HG02623 (cell line): ENCODE results near the gene CGB1.
"Not testable (repeated sequence)": the region's sequence is repeated elsewhere in the genome, so short reads cannot be mapped to it uniquely, and the experiment has no call there.

Experiments used
- ATAC-seq: cut with Tn5 transposase; IDR thresholded peaks from one replicate; pipeline ENCODE4 v1.9.1; 2021; ENCODE audit warnings: moderate library complexity; ENCODE audit not compliant: unreplicated experiment

CGB1 gene

DNA sequence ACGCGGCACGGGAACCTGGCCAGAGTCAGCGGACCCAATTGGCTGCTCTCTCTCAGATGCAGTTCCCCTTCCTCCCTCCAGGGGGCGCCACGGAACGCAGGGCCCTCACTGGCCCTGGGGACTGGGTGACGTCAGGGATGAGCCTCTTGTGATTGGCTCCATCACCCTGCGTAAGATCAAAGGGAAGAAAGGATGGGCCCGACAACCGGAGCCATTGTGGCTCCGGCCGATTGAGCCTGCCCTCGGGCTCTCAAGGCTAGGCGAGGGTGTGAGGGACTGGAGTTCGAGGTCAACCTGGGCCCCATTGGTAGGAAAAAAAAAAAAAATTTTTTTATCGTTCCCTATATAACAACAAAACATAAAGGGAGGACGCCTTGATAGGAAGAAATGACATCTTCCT lies at the start of gene CGB1:
Gene CGB1 (minus strand): TSS at position 81 of the 400 bp plus-strand sequence. CDS start 184 bp downstream, outside the sequence.
- not testable (repeated sequence) for ATAC-seq

- no peak for ATAC-seq
These were observed 49.6 kb upstream of the CGB1 start for GRCh38 chr19:49086296-49086695.

GRCh38 chr19:49085868-49086232 lies 49.2 kb upstream of the CGB1 start:
- no peak for ATAC-seq

GRCh38 chr19:49085020-49085867 lies 48.5 kb upstream of the CGB1 start, which contains the start of gene SNRNP70:
TSS of gene SNRNP70 (plus strand) at chr19:49085451. CDS start at chr19:49086415, 964 bp downstream.
- ATAC-seq: peak; percentile 93

DNA sequence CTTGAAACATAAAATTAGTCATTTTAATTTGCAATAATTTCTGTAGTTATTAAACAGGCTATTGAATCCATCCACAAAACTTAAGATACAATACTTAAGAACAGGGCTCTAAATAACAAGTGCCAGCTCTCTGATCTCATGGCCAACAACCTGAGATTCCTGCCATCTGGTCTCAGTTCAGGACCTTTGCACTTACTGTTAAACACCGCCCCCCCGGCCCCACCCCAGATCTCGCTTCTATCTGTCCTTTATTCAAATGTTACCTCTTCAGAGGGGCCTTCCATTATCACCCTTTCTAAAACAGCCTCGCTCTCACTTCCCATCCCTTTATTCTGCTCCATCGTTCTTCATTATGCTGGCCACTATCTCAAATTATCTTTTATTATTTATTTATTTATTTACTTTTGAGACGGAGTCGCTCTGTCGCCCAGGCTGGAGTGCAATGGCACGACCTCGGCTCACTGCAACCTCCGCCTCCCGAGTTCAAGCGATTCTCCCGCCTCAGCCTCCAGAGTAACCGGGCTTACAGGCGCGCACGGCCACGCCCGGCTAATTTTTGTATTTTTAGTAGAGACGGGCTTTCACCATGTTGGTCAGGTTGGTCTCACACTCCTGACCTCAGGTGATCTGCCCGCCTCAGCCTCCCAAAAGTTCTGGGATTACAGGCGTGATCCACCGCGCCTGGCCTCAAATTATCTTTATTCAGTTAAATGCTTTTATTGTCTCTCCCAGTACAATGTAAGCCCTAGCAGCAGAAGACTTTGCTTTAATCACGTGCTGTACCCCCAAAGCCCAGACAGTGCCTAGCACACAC lies 47.7 kb upstream of the CGB1 start:
- ATAC-seq: no peak

- no peak for ATAC-seq
These were observed 44.6 kb upstream of the CGB1 start for GRCh38 chr19:49081273-49081672.

GRCh38 chr19:49080392-49080791 lies 43.7 kb upstream of the CGB1 start:
- ATAC-seq: no peak

DNA sequence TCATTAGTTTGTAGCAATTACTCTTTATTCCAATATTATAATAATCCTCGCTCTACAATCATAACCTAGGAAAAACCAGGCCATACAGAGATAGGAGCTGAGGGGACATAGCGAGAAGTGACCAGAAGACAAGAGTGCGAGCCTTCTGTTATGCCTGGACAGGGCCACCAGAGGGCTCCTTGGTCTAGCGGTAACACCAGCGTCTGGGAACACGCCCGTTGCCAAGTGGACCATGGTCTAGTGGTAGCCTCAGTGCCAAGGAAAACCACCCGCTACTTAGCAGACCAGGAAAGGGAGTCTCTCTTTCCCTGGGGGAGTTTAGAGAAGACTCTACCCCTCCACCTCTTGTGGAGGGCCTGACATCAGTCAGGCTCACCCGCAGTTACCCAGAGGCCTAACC lies 38.2 kb upstream of the CGB1 start:
- ATAC-seq: not testable (repeated sequence)

DNA sequence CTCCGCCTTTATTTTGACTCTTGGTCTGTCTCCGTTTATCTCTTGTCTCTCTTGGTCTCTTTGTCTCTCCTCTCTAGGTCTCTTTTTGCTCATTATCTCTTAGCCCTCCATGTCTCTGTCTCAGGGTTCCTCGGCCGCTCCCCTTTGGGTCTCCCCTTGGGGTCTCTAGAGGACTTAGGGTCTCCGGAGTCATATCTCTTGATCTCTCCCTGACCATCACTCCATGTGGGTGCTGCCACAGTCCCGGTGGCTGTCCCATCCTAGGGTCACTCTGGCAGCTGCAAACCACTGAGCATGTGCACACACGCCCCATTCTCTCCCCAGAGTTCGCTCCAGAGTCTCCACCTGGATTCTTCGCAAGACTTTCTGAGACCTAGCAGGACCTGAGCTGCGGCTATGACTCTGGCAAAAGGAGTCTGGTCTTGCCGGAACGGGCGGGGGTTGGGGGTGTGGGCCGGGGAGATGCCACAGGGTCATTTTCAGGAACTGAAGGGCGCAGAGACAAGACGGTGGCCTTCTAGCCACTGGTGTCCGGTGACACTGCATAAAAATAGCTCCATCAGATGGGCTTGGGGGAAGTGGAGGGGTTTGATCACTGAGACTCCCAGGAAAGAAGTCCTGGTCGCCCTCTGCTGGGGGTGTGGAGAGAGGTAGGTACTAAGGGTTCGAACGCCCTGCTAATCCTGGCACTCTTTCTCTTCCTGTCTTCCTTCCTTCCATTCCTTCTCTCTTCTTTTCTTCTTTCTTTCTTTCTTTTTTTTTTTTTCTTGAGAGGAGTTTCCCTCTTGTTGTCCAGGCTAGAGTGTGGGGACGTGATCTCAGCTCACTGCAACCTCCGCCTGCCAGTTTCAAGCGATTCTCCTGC lies 37.1 kb upstream of the CGB1 start:
- no peak for ATAC-seq

GRCh38 chr19:49071860-49072547 lies 35.3 kb upstream of the CGB1 start:
- ATAC-seq: no peak

- ATAC-seq: no peak
These were observed 33.7 kb upstream of the CGB1 start for GRCh38 chr19:49070416-49070815.

- ATAC-seq: no peak
These were observed 32.3 kb upstream of the CGB1 start for GRCh38 chr19:49069026-49069425.

DNA sequence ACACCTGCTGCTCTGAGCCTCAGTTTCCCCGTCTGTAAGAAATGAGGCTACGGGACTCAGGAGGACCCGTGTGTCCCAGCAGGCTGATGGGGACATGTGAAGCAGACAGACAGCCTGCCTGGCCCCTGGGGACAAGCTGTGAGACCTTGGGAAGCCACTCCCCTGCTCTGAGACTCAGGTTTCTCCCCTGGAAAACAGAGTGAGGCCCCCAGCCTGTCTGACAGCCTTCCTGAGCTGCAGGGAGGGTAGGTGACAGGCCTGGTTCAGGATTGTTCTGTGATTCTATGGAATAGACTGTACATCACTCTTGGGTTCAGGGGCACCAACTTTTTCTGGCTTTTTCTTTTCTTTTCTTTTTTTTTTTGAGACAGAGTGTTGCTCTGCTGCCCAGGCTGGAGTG lies 30.9 kb upstream of the CGB1 start:
- ATAC-seq: no peak

DNA sequence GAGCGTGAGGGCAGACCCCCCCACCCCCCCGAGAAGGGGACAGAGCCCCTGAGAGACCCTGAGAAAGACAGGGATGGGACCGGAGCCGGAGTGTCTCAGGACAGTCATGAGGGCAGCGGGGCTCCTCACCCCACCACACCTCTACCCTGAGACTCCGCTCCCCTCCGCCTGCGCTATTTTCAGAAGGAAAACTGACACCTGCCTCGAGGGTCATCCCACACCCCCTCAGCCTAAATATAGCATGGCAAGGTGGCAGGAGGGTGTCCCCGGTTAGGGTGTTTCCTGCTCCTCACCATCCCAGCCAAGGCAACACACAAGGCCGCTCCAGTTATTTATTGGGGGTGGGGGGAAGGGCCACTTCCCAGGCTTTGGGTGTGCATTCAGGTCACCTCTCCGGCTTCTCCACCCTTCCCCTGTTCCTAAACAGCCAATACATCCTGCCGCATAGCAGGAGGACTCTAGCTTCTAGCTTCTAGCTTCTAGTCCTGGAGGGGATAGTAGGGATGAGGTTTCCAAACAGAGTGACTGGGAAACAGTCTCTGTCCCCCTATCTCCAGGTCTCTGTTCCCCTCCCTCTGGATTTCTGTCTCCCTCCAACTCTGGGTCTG lies 29.3 kb upstream of the CGB1 start:
- no peak for ATAC-seq

GRCh38 chr19:49064768-49065611 lies 28.3 kb upstream of the CGB1 start, which contains the start of gene NTF4:
TSS of gene NTF4 (minus strand) at chr19:49064818. CDS start at chr19:49061997, 2,821 bp downstream.
- no peak for ATAC-seq

DNA sequence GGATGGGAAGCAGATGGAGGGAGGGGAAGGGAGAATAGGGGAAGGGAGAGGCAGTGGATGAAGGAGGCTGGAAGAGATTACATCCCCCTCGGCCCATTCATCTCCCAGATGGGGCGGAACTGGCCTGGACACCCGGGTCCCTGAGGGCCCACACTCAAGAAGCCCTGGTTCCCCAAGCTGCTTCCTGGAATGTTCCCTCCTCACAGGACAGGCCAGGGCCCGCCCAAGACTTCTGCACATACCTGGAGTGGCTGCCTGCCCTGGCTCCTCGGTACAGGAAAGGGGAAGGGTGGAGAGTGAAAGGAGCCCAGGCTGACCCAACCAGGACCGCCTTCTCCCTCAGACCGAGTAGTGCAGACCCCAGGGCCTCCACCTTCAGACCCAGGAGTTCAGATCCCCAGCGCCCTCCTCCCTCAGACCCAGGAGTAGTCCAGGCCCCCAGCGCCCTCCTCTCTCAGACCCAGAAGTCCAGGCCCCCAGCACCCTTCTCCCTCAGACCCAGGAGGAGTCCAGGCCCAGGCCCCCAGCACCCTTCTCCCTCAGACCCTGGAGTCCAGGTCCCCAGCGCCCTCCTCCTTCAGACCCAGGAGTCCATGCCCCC lies 27.4 kb upstream of the CGB1 start:
- ATAC-seq: no peak

DNA sequence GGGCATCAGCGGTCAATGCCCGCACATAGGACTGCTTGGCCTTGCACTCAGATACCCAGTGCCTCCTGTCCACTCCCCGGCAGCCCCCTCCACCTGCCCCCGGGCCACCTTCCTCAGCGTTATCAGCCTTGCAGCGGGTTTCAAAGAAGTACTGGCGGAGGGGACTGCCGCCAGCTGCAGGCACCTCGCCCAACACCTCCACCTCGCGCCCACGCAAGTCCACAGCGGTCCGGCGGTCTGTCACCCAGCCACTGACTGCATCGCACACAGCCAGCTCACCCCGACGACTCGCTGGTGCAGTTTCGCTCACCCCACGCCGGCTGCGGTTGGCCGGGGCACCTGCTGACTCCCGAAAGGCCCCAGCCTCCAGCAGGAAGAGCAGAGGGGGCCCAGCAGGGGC lies 24.8 kb upstream of the CGB1 start:
- no peak for ATAC-seq

- ATAC-seq: no peak
These were observed 24.3 kb upstream of the CGB1 start for GRCh38 chr19:49061000-49061399.

GRCh38 chr19:49059053-49059452 lies 22.4 kb upstream of the CGB1 start:
- ATAC-seq: no peak
